CD14-positive monocyte (primary cell): ENCODE measurements around the gene NSG1. TPM values are rescaled to one million over a fixed set of nuclear protein-coding genes. Genes with fewer than 3 reads are reported as not detected.

Experiments used
- DNase-seq, 3 donors: peaks; one replicate each; pipeline ENCODE4 v3.0.0-alpha.2; 2011 to 2022
- H2AFZ ChIP-seq: 2 replicates; pipeline ENCODE4 v1.6.0; 2012; ENCODE audit warnings: mild to moderate bottlenecking, low read depth, low read length, inconsistent platforms; ENCODE audit not compliant: insufficient read depth, poor library complexity, severe bottlenecking
- H3K27ac ChIP-seq, 2 donors: 1 replicate in 1 of 2; 2 replicates in 1 of 2; pipeline ENCODE4 v1.5.1; 2012 to 2013; ENCODE audit warnings: low read length in 2 of 2, control low read depth in 1 of 2, inconsistent platforms in 1 of 2, low read depth in 1 of 2, mild to moderate bottlenecking in 1 of 2
- H3K27me3 ChIP-seq, 2 donors: one replicate each; pipeline versions ENCODE4 v1.6.0 to v1.6.1; 2011 to 2013; ENCODE audit warnings: low read length in 2 of 2; ENCODE audit not compliant: control insufficient read depth in 2 of 2, insufficient read depth in 2 of 2
- H3K36me3 ChIP-seq, 2 donors: replicated peaks in 1 of 2; 1 replicate in 1 of 2; 2 replicates in 1 of 2; pipeline versions ENCODE4 v1.5.1 to v1.6.1; 2012 to 2013; ENCODE audit warnings: low read length in 2 of 2, control low read depth in 1 of 2, inconsistent platforms in 1 of 2, mild to moderate bottlenecking in 1 of 2; ENCODE audit not compliant: insufficient read depth in 2 of 2, control insufficient read depth in 1 of 2
- H3K4me1 ChIP-seq, 2 donors: 1 replicate in 1 of 2; 2 replicates in 1 of 2; pipeline versions ENCODE4 v1.5.1 to v1.6.1; 2012 to 2013; ENCODE audit warnings: low read length in 2 of 2, control low read depth in 1 of 2, inconsistent platforms in 1 of 2, mild to moderate bottlenecking in 1 of 2, moderate library complexity in 1 of 2; ENCODE audit not compliant: insufficient read depth in 2 of 2, control insufficient read depth in 1 of 2
- H3K4me2 ChIP-seq: replicated peaks from 2 replicates; pipeline ENCODE3; 2012; ENCODE audit warnings: low read length, moderate library complexity, mild to moderate bottlenecking; ENCODE audit not compliant: poor library complexity, severe bottlenecking; ENCODE audit errors: extremely low read depth
- H3K4me3 ChIP-seq, 3 experiments: fragments of 200-600 bp in 1 of 3; sonication (generic) in 1 of 3; replicated peaks in 1 of 3; 1 replicate in 2 of 3; 2 replicates in 1 of 3; pipeline ENCODE4 v1.5.1; 2011 to 2013; ENCODE audit warnings: low read length in 3 of 3, mild to moderate bottlenecking in 3 of 3, control low read depth in 2 of 3, low read depth in 2 of 3, inconsistent platforms in 1 of 3, moderate library complexity in 1 of 3
- H3K79me2 ChIP-seq: 2 replicates; pipeline ENCODE4 v1.6.0; 2012; ENCODE audit warnings: mild to moderate bottlenecking, control low read depth, inconsistent platforms, low read length, moderate library complexity; ENCODE audit not compliant: insufficient read depth
- H3K9ac ChIP-seq: 2 replicates; pipeline ENCODE4 v1.6.0; 2017; ENCODE audit warnings: low read length, mild to moderate bottlenecking; ENCODE audit not compliant: insufficient read depth, poor library complexity, severe bottlenecking
- H3K9me3 ChIP-seq, 2 donors: replicated peaks in 1 of 2; 1 replicate in 1 of 2; 2 replicates in 1 of 2; pipeline versions ENCODE4 v1.5.1 to v1.6.1; 2012 to 2013; ENCODE audit warnings: low read length in 2 of 2, control low read depth in 1 of 2; ENCODE audit not compliant: control insufficient read depth in 1 of 2, insufficient read depth in 1 of 2
- H4K20me1 ChIP-seq: 2 replicates; pipeline ENCODE4 v1.6.0; 2012; ENCODE audit warnings: mild to moderate bottlenecking, low read length, control low read depth, moderate library complexity; ENCODE audit not compliant: insufficient read depth
- H3K27ac Mint-ChIP-seq, 7 donors: one replicate each; pipeline ENCODE4 v1.8.0; 2020; ENCODE audit warnings: mild to moderate bottlenecking in 7 of 7, mixed read lengths in 7 of 7, moderate library complexity in 6 of 7, inconsistent platforms in 2 of 7
- H3K27me3 Mint-ChIP-seq, 3 donors: one replicate each; pipeline ENCODE4 v1.8.0; 2021 to 2022; ENCODE audit warnings: low read depth in 3 of 3, mild to moderate bottlenecking in 3 of 3, mixed read lengths in 3 of 3, moderate library complexity in 3 of 3, inconsistent platforms in 1 of 3
- H3K36me3 Mint-ChIP-seq, 2 donors: one replicate each; pipeline ENCODE4 v1.8.0; 2020; ENCODE audit warnings: mixed read lengths in 2 of 2, inconsistent platforms in 1 of 2, mild to moderate bottlenecking in 1 of 2
- H3K4me1 Mint-ChIP-seq: one replicate; pipeline ENCODE4 v1.8.0; 2020; ENCODE audit warnings: mild to moderate bottlenecking, mixed read lengths
- H3K4me3 Mint-ChIP-seq, 2 donors: one replicate each; pipeline ENCODE4 v1.8.0; 2020; ENCODE audit warnings: mild to moderate bottlenecking in 2 of 2, mixed read lengths in 2 of 2, moderate library complexity in 1 of 2
- H3K9me3 Mint-ChIP-seq, 7 donors: one replicate each; pipeline ENCODE4 v1.8.0; 2020 to 2022; ENCODE audit warnings: mixed read lengths in 7 of 7, mild to moderate bottlenecking in 6 of 7, moderate library complexity in 6 of 7, inconsistent platforms in 2 of 7
- WGBS: methylation state at CpG from one replicate; pipeline ENCODE4 v1.1.5; 2013; ENCODE audit warnings: missing lambda C conversion rate; ENCODE audit not compliant: insufficient coverage; 5-methylcytosine and 5-hydroxymethylcytosine counted together
- intact Hi-C, 2 donors: fragments of 100-400 bp; cut with micrococcal nuclease; formaldehyde crosslinking; loops; one replicate each; pipeline versions ENCODE4 v1.15.0 to v1.15.1; 2023
- polyA plus RNA-seq, 3 donors: library from polyadenylated mRNA; depleted of rRNA in 1 of 3; unstranded in 2 of 3; stranded (reverse) in 1 of 3; fragments of 300-500 nt in 2 of 3; fragments of >200 nt in 1 of 3; fragmentation: Illumina TruSeq in 2 of 3; gene quantifications; 1 replicate in 2 of 3; 2 replicates in 1 of 3; pipeline ENCODE4 v1.2.3, GENCODE V29; 2012 to 2021
- TF ChIP-seq, protein P1 (sequence below): fragments of 200-600 bp; IDR thresholded peaks from one replicate; pipeline ENCODE4 v1.8.0; 2022; ENCODE audit warnings: antibody characterized with exemption, mild to moderate bottlenecking

Gene NSG1
- polyA plus RNA-seq, 3 donors: 0.10 TPM; not detected in 2

DNA sequence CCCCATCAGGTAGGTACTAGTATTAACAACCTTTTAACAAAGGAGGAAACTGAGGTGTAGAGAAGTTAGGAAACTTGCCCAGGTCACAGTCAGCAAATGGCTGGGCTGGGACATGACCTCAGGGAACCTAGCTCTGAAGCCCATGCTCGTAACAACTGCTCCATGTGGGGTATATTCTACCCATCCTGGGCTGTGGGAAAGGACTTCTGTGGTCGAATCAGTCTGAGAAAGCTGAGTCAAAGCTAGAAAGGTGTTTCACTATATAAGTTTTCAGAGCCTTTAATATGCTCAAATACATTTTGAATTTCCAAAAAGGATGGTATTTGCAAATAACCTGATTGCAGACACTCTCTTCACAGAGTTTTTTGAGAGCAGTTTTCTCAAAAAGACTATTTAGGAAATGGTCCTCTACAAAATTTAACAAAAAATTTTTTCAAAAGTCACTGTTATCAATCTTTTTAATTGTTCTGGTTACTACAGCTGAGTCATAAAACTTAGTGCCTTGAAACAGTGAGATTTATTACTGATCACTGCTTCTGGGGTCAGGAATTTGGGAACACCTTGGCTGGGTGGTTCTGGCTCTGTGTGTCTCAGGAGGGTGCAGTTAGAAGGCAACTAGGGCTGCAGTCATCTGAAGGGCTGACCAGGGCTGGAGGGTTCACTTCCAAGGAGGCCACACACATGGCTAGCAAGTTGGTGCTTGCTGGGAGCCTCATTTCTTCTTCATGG lies 53.6 kb downstream of the NSG1 start:
- Mint-ChIP-seq H3K27ac (peak overlapping the region in 1 of 7 donors; percentile 38), H3K9me3 (no peaks in the 10 kb centered on the region), H3K27me3 (no peaks in the 10 kb centered on the region), H3K4me3 (no peak overlapping the region), H3K4me1 (no peaks in the 10 kb centered on the region), H3K36me3 (peaks cover 47 to 64% of the 10 kb centered on the region in 2 donors)
- Histone ChIP-seq H4K20me1 (no peaks in the 10 kb centered on the region), H3K9ac (no peak overlapping the region), H3K27ac (no peak overlapping the region), H3K27me3 (no peaks in the 10 kb centered on the region), H3K4me2 (no peak overlapping the region), H3K4me1 (no peaks in the 10 kb centered on the region), H3K79me2 (no peaks in the 10 kb centered on the region), H2AFZ (no peak overlapping the region), H3K9me3 (no peaks in the 10 kb centered on the region), H3K36me3 (peaks cover 46 to 69% of the 10 kb centered on the region in 2 donors), H3K4me3 (no peak overlapping the region)
- TF ChIP-seq, protein P1, sequence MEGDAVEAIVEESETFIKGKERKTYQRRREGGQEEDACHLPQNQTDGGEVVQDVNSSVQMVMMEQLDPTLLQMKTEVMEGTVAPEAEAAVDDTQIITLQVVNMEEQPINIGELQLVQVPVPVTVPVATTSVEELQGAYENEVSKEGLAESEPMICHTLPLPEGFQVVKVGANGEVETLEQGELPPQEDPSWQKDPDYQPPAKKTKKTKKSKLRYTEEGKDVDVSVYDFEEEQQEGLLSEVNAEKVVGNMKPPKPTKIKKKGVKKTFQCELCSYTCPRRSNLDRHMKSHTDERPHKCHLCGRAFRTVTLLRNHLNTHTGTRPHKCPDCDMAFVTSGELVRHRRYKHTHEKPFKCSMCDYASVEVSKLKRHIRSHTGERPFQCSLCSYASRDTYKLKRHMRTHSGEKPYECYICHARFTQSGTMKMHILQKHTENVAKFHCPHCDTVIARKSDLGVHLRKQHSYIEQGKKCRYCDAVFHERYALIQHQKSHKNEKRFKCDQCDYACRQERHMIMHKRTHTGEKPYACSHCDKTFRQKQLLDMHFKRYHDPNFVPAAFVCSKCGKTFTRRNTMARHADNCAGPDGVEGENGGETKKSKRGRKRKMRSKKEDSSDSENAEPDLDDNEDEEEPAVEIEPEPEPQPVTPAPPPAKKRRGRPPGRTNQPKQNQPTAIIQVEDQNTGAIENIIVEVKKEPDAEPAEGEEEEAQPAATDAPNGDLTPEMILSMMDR: no peak
- WGBS: 94% methylated on average over 2 of the region's 2 CpGs
- DNase-seq: no peak
- intact Hi-C loops: no loop called here

DNA sequence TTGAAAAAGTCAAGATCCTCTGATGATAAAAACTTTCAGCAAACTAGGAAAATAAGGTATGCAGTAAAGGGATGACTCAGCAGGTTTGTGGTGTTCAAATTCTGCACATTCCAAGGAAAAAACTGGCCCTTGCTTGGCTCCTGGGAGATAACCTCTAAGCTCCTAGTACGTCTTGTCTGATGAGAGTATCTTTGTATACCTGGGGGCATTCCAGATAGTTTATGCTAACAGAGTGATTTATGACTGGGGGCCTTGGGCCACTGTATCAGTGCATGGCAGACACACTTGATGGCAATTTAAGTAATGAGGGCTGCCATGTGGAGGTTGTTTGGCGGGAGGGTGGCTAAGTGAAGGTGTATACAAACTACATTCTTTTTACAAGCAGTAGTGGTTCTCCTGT lies 56.9 kb downstream of the NSG1 start:
- Mint-ChIP-seq H3K9me3 (no peaks in the 10 kb centered on the region), H3K4me1 (no peaks in the 10 kb centered on the region), H3K27ac (peak overlapping the region in 1 of 7 donors; percentile 21), H3K27me3 (no peaks in the 10 kb centered on the region), H3K36me3 (peaks cover 21 to 42% of the 10 kb centered on the region in 2 donors), H3K4me3 (no peak overlapping the region)
- Histone ChIP-seq H3K36me3 (peaks cover 15 to 36% of the 10 kb centered on the region in 2 donors), H3K27me3 (no peaks in the 10 kb centered on the region), H4K20me1 (no peaks in the 10 kb centered on the region), H3K4me1 (no peaks in the 10 kb centered on the region), H3K9me3 (no peaks in the 10 kb centered on the region), H3K4me2 (no peak overlapping the region), H3K9ac (no peak overlapping the region), H2AFZ (no peak overlapping the region), H3K4me3 (no peak overlapping the region), H3K27ac (no peak overlapping the region), H3K79me2 (no peaks in the 10 kb centered on the region)
- DNase-seq: no peak
- 86% methylated on average over 1 of the region's 2 CpGs for WGBS
- intact Hi-C loops: no loop called here
- TF ChIP-seq, protein P1: no peak
